ENCODE results near the gene GLIS1.
"Not testable (repeated sequence)": the region's sequence is repeated elsewhere in the genome, so short reads cannot be mapped to it uniquely, and the experiment has no call there.

The GLIS1 gene

GRCh38 chr1:53557369-53557768 is 181.6 kb downstream of the GLIS1 start:
- Histone ChIP-seq H3F3A (ENCODE audit: control insufficient read depth, insufficient read depth) (no peaks in the 10 kb centered on the region), H3K9me3 (ENCODE audit: control insufficient read depth, insufficient read depth, low read length) (peaks cover 10% of the 10 kb centered on the region; the same call in 1 of the 2 replicates), H3K4me3 (ENCODE audit: low read length) (no peak overlapping the region), H3K4me2 (ENCODE audit: low read length) (no peak overlapping the region), H3K27me3 (ENCODE audit: control insufficient read depth, low read length) (peaks cover under 1% of the 10 kb centered on the region; the same call in 1 of the 2 replicates), H3K79me2 (ENCODE audit: control insufficient read depth, low read length) (no peaks in the 10 kb centered on the region), H3K4me1 (ENCODE audit: control insufficient read depth, low read length) (no peaks in the 10 kb centered on the region), H4K20me1 (ENCODE audit: control insufficient read depth, insufficient read depth, low read depth, low read length) (no peaks in the 10 kb centered on the region), H3K36me3 (ENCODE audit: control insufficient read depth, low read length) (no peaks in the 10 kb centered on the region), H3K27ac (ENCODE audit: low read depth, low read length) (no peak overlapping the region), H3K9me2 (replicated peaks; ENCODE audit: control insufficient read depth, low read length) (no peaks in the 10 kb centered on the region)
- no peak for TF ChIP-seq EZH2phosphoT487 (IDR thresholded peaks at IDR 0.05; ENCODE audit: borderline replicate concordance, low read length)
- TF ChIP-seq CTCF (IDR thresholded peaks at IDR 0.05; ENCODE audit: low read depth, low read length, poor library complexity, severe bottlenecking), result no peak

GRCh38 chr1:53556657-53557227 is 182.2 kb downstream of the GLIS1 start:
- H3K4me1 ChIP-seq (ENCODE audit: control insufficient read depth, low read length), result no peaks in the 10 kb centered on the region
- no peak overlapping the region for H3K4me3 ChIP-seq (ENCODE audit: low read length)
- no peak overlapping the region for H3K27ac ChIP-seq (ENCODE audit: low read depth, low read length)
- no peaks in the 10 kb centered on the region for H3K79me2 ChIP-seq (ENCODE audit: control insufficient read depth, low read length)
- TF ChIP-seq EZH2phosphoT487 (IDR thresholded peaks at IDR 0.05; ENCODE audit: borderline replicate concordance, low read length), result no peak
- TF ChIP-seq CTCF (IDR thresholded peaks at IDR 0.05; ENCODE audit: low read depth, low read length, poor library complexity, severe bottlenecking), result no peak
- peaks cover 10% of the 10 kb centered on the region; the same call in 1 of the 2 replicates for H3K9me3 ChIP-seq (ENCODE audit: control insufficient read depth, insufficient read depth, low read length)
- H3K4me2 ChIP-seq (ENCODE audit: low read length), result no peak overlapping the region
- H3F3A ChIP-seq (ENCODE audit: control insufficient read depth, insufficient read depth), result no peaks in the 10 kb centered on the region
- H3K36me3 ChIP-seq (ENCODE audit: control insufficient read depth, low read length), result no peaks in the 10 kb centered on the region
- no peaks in the 10 kb centered on the region for H3K9me2 ChIP-seq (replicated peaks; ENCODE audit: control insufficient read depth, low read length)
- no peaks in the 10 kb centered on the region for H4K20me1 ChIP-seq (ENCODE audit: control insufficient read depth, insufficient read depth, low read depth, low read length)
- H3K27me3 ChIP-seq (ENCODE audit: control insufficient read depth, low read length), result peaks cover 4% of the 10 kb centered on the region; the same call in 1 of the 2 replicates

GRCh38 chr1:53555620-53556326 is 183.2 kb downstream of the GLIS1 start:
- H3K4me3 ChIP-seq (ENCODE audit: low read length); H3K4me1 ChIP-seq (ENCODE audit: control insufficient read depth, low read length); H3K4me2 ChIP-seq (ENCODE audit: low read length); H3K79me2 ChIP-seq (ENCODE audit: control insufficient read depth, low read length); H3F3A ChIP-seq (ENCODE audit: control insufficient read depth, insufficient read depth); H3K36me3 ChIP-seq (ENCODE audit: control insufficient read depth, low read length); H4K20me1 ChIP-seq (ENCODE audit: control insufficient read depth, insufficient read depth, low read depth, low read length); H3K9me3 ChIP-seq (ENCODE audit: control insufficient read depth, insufficient read depth, low read length); H3K9me2 ChIP-seq (replicated peaks; ENCODE audit: control insufficient read depth, low read length); H3K27ac ChIP-seq (ENCODE audit: low read depth, low read length); H3K27me3 ChIP-seq (ENCODE audit: control insufficient read depth, low read length): not testable (repeated sequence)

GRCh38 chr1:53554592-53555305 is 184.2 kb downstream of the GLIS1 start:
- Histone ChIP-seq H3F3A (ENCODE audit: control insufficient read depth, insufficient read depth) (no peaks in the 10 kb centered on the region), H3K9me2 (replicated peaks; ENCODE audit: control insufficient read depth, low read length) (no peaks in the 10 kb centered on the region), H3K79me2 (ENCODE audit: control insufficient read depth, low read length) (no peaks in the 10 kb centered on the region), H4K20me1 (ENCODE audit: control insufficient read depth, insufficient read depth, low read depth, low read length) (no peaks in the 10 kb centered on the region), H3K4me2 (ENCODE audit: low read length) (no peak overlapping the region), H3K27ac (ENCODE audit: low read depth, low read length) (no peak overlapping the region), H3K27me3 (ENCODE audit: control insufficient read depth, low read length) (peaks cover 4% of the 10 kb centered on the region; the same call in 1 of the 2 replicates), H3K4me1 (ENCODE audit: control insufficient read depth, low read length) (no peaks in the 10 kb centered on the region), H3K4me3 (ENCODE audit: low read length) (no peak overlapping the region), H3K9me3 (ENCODE audit: control insufficient read depth, insufficient read depth, low read length) (peaks cover 10% of the 10 kb centered on the region; the same call in 1 of the 2 replicates), H3K36me3 (ENCODE audit: control insufficient read depth, low read length) (no peaks in the 10 kb centered on the region)
- TF ChIP-seq CTCF (IDR thresholded peaks at IDR 0.05; ENCODE audit: low read depth, low read length, poor library complexity, severe bottlenecking), result no peak
- TF ChIP-seq EZH2phosphoT487 (IDR thresholded peaks at IDR 0.05; ENCODE audit: borderline replicate concordance, low read length), result no peak

Data from DOHH2 (cell line).